GM21390 (cell line): ENCODE data around the gene FRMD3.
A peak's percentile ranks its signal among the peaks of the same experiment; 100 is the strongest.

Experiments used
- ATAC-seq: cut with Tn5 transposase; IDR thresholded peaks from one replicate; pipeline ENCODE4 v1.9.1; 2021; ENCODE audit not compliant: unreplicated experiment

The FRMD3 gene

GRCh38 chr9:83291196-83291595, 247.0 kb downstream of the FRMD3 start:
- ATAC-seq, result no peak

GRCh38 chr9:83290692-83291091, 247.5 kb downstream of the FRMD3 start:
- ATAC-seq, result no peak

GRCh38 chr9:83287021-83287420, 251.2 kb downstream of the FRMD3 start:
- no peak for ATAC-seq

- ATAC-seq, result no peak
Observed at GRCh38 chr9:83285445-83286225, 252.6 kb downstream of the FRMD3 start.

- ATAC-seq, result no peak
Observed at GRCh38 chr9:83284746-83285145, 253.5 kb downstream of the FRMD3 start.

GRCh38 chr9:83283528-83283927, 254.7 kb downstream of the FRMD3 start:
- ATAC-seq, result no peak

GRCh38 chr9:83281306-83282255, 256.6 kb downstream of the FRMD3 start:
- ATAC-seq, result peak; percentile 57

- no peak for ATAC-seq
Observed at GRCh38 chr9:83280790-83281189, 257.4 kb downstream of the FRMD3 start.

- ATAC-seq, result no peak
Observed at GRCh38 chr9:83280268-83280667, 257.9 kb downstream of the FRMD3 start.

GRCh38 chr9:83274787-83275186, 263.4 kb downstream of the FRMD3 start:
- ATAC-seq, result no peak

- no peak for ATAC-seq
Observed at GRCh38 chr9:83271665-83272071, 266.5 kb downstream of the FRMD3 start.

- ATAC-seq, result no peak
Observed at GRCh38 chr9:83270116-83270515, 268.1 kb downstream of the FRMD3 start.

- no peak for ATAC-seq
Observed at GRCh38 chr9:83267741-83268140, 270.5 kb downstream of the FRMD3 start.

GRCh38 chr9:83266666-83267496, 271.3 kb downstream of the FRMD3 start:
- ATAC-seq, result no peak

- ATAC-seq, result no peak
Observed at GRCh38 chr9:83266331-83266665, 271.9 kb downstream of the FRMD3 start.

GRCh38 chr9:83264315-83264714, 273.9 kb downstream of the FRMD3 start:
- ATAC-seq, result no peak

- no peak for ATAC-seq
Observed at GRCh38 chr9:83259558-83259957, 278.6 kb downstream of the FRMD3 start.

GRCh38 chr9:83257937-83258891, 280.0 kb downstream of the FRMD3 start:
- no peak for ATAC-seq

- ATAC-seq, result no peak
Observed at GRCh38 chr9:83247732-83248131, 290.5 kb downstream of the FRMD3 start.
